HEK293 (cell line): ENCODE results near the gene CHD1L.
A peak's percentile ranks its signal among the peaks of the same experiment; 100 is the strongest.
"Not testable (repeated sequence)": the region's sequence is repeated elsewhere in the genome, so short reads cannot be mapped to it uniquely, and the experiment has no call there.

Experiments used
- CTCF ChIA-PET: fragments of 350-600 bp; formaldehyde crosslinking; extraction: SDS; loops from one replicate; lab custom pipeline; 2021; ENCODE audit warnings: antibody characterized with exemption; lab: Yijun Ruan, JAX
- POLR2A ChIA-PET: fragments of 300-600 bp; formaldehyde crosslinking; extraction: SDS; loops from one replicate; lab custom pipeline; 2020; ENCODE audit warnings: antibody characterized with exemption, inconsistent platforms; lab: Yijun Ruan, JAX
- H3K27ac ChIP-seq: fragments of 200-500 bp; sonication (Bioruptor generic); 2 replicates; pipeline ENCODE4 v1.5.1; 2014; ENCODE audit warnings: low read depth, low read length, control low read depth, inconsistent platforms; ENCODE audit errors: extremely low read depth
- H3K36me3 ChIP-seq, 2 experiments: fragments of 200-500 bp in 1 of 2; sonication (Bioruptor generic) in 1 of 2; 1 replicate in 1 of 2; 2 replicates in 1 of 2; pipeline ENCODE4 v1.5.1; 2014 to 2017; ENCODE audit warnings: inconsistent platforms in 2 of 2, low read length in 2 of 2; ENCODE audit not compliant: control insufficient read depth in 2 of 2, insufficient read depth in 1 of 2
- H3K4me1 ChIP-seq: fragments of 200-500 bp; sonication (Bioruptor generic); 2 replicates; pipeline ENCODE4 v1.5.1; 2014; ENCODE audit warnings: mild to moderate bottlenecking, low read length, inconsistent platforms; ENCODE audit not compliant: control insufficient read depth, insufficient read depth
- H3K4me3 ChIP-seq: 2 replicates; pipeline ENCODE4 v1.5.1; 2011; ENCODE audit warnings: low read depth, mild to moderate bottlenecking, control low read depth, low read length, moderate library complexity
- H3K9me3 ChIP-seq: fragments of 200-500 bp; sonication (Bioruptor generic); 2 replicates; pipeline ENCODE4 v1.5.1; 2014; ENCODE audit warnings: low read depth, low read length, inconsistent platforms; ENCODE audit not compliant: control insufficient read depth, insufficient read depth
- HOXA7 ChIP-seq: sonication (generic); formaldehyde crosslinking; IDR thresholded peaks from 2 replicates; pipeline ENCODE4 v1.8.1; 2022; ENCODE audit warnings: missing genetic modification reagents, borderline replicate concordance
- INSM2 ChIP-seq: fragments of 450-650 bp; formaldehyde crosslinking; IDR thresholded peaks from 2 replicates; pipeline ENCODE4 v1.5.1; 2016; ENCODE audit warnings: missing biosample characterization, missing genetic modification characterization
- KLF9 ChIP-seq: fragments of 450-650 bp; formaldehyde crosslinking; IDR thresholded peaks from 2 replicates; pipeline ENCODE4 v1.5.1; 2016; ENCODE audit warnings: missing biosample characterization, missing genetic modification characterization, low read depth
- SCRT1 ChIP-seq: fragments of 450-650 bp; formaldehyde crosslinking; IDR thresholded peaks from 2 replicates; pipeline ENCODE4 v1.5.1; 2016; ENCODE audit warnings: missing biosample characterization, missing genetic modification characterization, borderline replicate concordance
- SETDB1 ChIP-seq: IDR thresholded peaks from one replicate; pipeline ENCODE4 v1.6.1; 2017; ENCODE audit warnings: mild to moderate bottlenecking, low read length, moderate library complexity, mixed read lengths; ENCODE audit not compliant: insufficient read length
- SP3 ChIP-seq: fragments of 450-650 bp; formaldehyde crosslinking; IDR thresholded peaks from 2 replicates; pipeline ENCODE4 v1.5.1; 2016; ENCODE audit warnings: missing biosample characterization, missing genetic modification characterization
- ZBTB6 ChIP-seq: fragments of 450-650 bp; formaldehyde crosslinking; IDR thresholded peaks from 2 replicates; pipeline ENCODE4 v1.5.1; 2017; ENCODE audit warnings: missing biosample characterization, missing genetic modification characterization
- ZNF114 ChIP-seq: fragments of 450-650 bp; formaldehyde crosslinking; IDR thresholded peaks from 2 replicates; pipeline ENCODE4 v1.5.0; 2017; ENCODE audit warnings: missing biosample characterization, missing genetic modification characterization
- ZNF16 ChIP-seq: fragments of 450-650 bp; formaldehyde crosslinking; IDR thresholded peaks from 2 replicates; pipeline ENCODE4 v1.5.1; 2016; ENCODE audit warnings: low read depth, missing biosample characterization, missing genetic modification characterization
- ZNF169 ChIP-seq: fragments of 450-650 bp; formaldehyde crosslinking; IDR thresholded peaks from 2 replicates; pipeline ENCODE4 v1.5.1; 2016; ENCODE audit warnings: missing biosample characterization, missing genetic modification characterization
- ZNF2 ChIP-seq: fragments of 450-650 bp; formaldehyde crosslinking; IDR thresholded peaks from 2 replicates; pipeline ENCODE4 v1.5.1; 2016; ENCODE audit warnings: missing biosample characterization, missing genetic modification characterization
- ZNF239 ChIP-seq: fragments of 450-650 bp; formaldehyde crosslinking; IDR thresholded peaks from 2 replicates; pipeline ENCODE4 v1.5.1; 2016; ENCODE audit warnings: missing biosample characterization, missing genetic modification characterization
- ZNF274 ChIP-seq, 2 experiments: fragments of 200-500 bp in 1 of 2; fragments of 450-650 bp in 1 of 2; sonication (Bioruptor generic) in 1 of 2; formaldehyde crosslinking in 1 of 2; IDR thresholded peaks; 2 replicates each; pipeline versions ENCODE4 v1.5.1 to v1.6.1; 2014 to 2016; ENCODE audit warnings: borderline replicate concordance in 1 of 2, inconsistent platforms in 1 of 2, low read length in 1 of 2, missing biosample characterization in 1 of 2, missing genetic modification characterization in 1 of 2
- ZNF280D ChIP-seq: fragments of 450-650 bp; formaldehyde crosslinking; IDR thresholded peaks from 2 replicates; pipeline ENCODE4 v1.5.1; 2016; ENCODE audit warnings: missing biosample characterization, missing genetic modification characterization
- ZNF324 ChIP-seq: fragments of 450-650 bp; formaldehyde crosslinking; IDR thresholded peaks from 2 replicates; pipeline ENCODE4 v1.5.1; 2016; ENCODE audit warnings: missing biosample characterization, missing genetic modification characterization
- ZNF335 ChIP-seq: fragments of 450-650 bp; formaldehyde crosslinking; conservative IDR thresholded peaks from 2 replicates; pipeline ENCODE4 v1.5.1; 2016; ENCODE audit warnings: missing biosample characterization, missing genetic modification characterization
- ZNF433 ChIP-seq: fragments of 450-650 bp; formaldehyde crosslinking; IDR thresholded peaks from 2 replicates; pipeline ENCODE4 v1.5.1; 2016; ENCODE audit warnings: missing biosample characterization, missing genetic modification characterization, low read depth
- ZNF529 ChIP-seq: fragments of 450-650 bp; formaldehyde crosslinking; IDR thresholded peaks from 2 replicates; pipeline ENCODE4 v1.5.1; 2017; ENCODE audit warnings: missing genetic modification characterization, missing biosample characterization; ENCODE audit not compliant: insufficient replicate concordance
- ZNF548 ChIP-seq: fragments of 450-650 bp; formaldehyde crosslinking; IDR thresholded peaks from 2 replicates; pipeline ENCODE4 v1.5.1; 2016; ENCODE audit warnings: missing biosample characterization, missing genetic modification characterization
- ZNF561 ChIP-seq: fragments of 450-650 bp; IDR thresholded peaks from 2 replicates; pipeline ENCODE4 v1.5.1; 2018; ENCODE audit warnings: missing biosample characterization, missing genetic modification characterization, borderline replicate concordance
- ZNF571 ChIP-seq: fragments of 450-650 bp; formaldehyde crosslinking; IDR thresholded peaks from 2 replicates; pipeline ENCODE4 v1.5.0; 2017; ENCODE audit warnings: missing biosample characterization, missing genetic modification characterization
- ZNF585B ChIP-seq: fragments of 450-650 bp; formaldehyde crosslinking; IDR thresholded peaks from 2 replicates; pipeline ENCODE4 v1.5.1; 2016; ENCODE audit warnings: missing biosample characterization, missing genetic modification characterization
- ZNF704 ChIP-seq: fragments of 450-650 bp; formaldehyde crosslinking; IDR thresholded peaks from 2 replicates; pipeline ENCODE4 v1.5.1; 2016; ENCODE audit warnings: missing biosample characterization, missing genetic modification characterization

Gene CHD1L

GRCh38 chr1:147292631-147293251 is 50.3 kb downstream of the CHD1L start:
- TF ChIP-seq INSM2 (tag by site-specific recombination) (no peak), ZNF571 (tag by site-specific recombination) (no peak), ZNF169 (tag by site-specific recombination) (no peak), HOXA7 (no peak), KLF9 (tag by site-specific recombination) (no peak), ZNF548 (tag by site-specific recombination) (no peak), SCRT1 (tag by site-specific recombination) (no peak), ZNF239 (no peak), ZNF16 (tag by site-specific recombination) (no peak), ZNF335 (no peak), ZNF324 (no peak), ZNF561 (tag by site-specific recombination) (no peak), ZNF2 (tag by site-specific recombination) (no peak), ZNF585B (tag by site-specific recombination) (no peak)
- CTCF ChIA-PET: interaction anchor here (1.1 kb wide), 1 partner anchor 97 kb away, joined by 3 read pairs; no protein-coding TSS in a partner anchor
- no peaks in the 10 kb centered on the region for H3K9me3 ChIP-seq

GRCh38 chr1:147297438-147297837 is 55.0 kb downstream of the CHD1L start:
- Histone ChIP-seq H3K4me3 (no peak overlapping the region), H3K36me3 (peaks cover 22 to 58% of the 10 kb centered on the region in 2 experiments; a peak in 2 of 3 replicates), H3K4me1 (no peaks in the 10 kb centered on the region), H3K9me3 (no peaks in the 10 kb centered on the region), H3K27ac (no peak overlapping the region)
- CTCF ChIA-PET: no interaction called here
- TF ChIP-seq ZNF433 (tag by site-specific recombination) (no peak), ZNF529 (no peak), SP3 (tag by site-specific recombination) (no peak), ZNF114 (tag by site-specific recombination) (no peak)
- TF ChIP-seq, all 188 proteins: peak for 0
- POLR2A ChIA-PET: no interaction called here

More at GRCh38 chr1:147292631-147293251, 50.3 kb downstream of the CHD1L start:
- POLR2A ChIA-PET: no interaction called here
- Histone ChIP-seq H3K27ac (no peak overlapping the region), H3K36me3 (peaks cover 56 to 99% of the 10 kb centered on the region in 2 experiments), H3K4me1 (no peaks in the 10 kb centered on the region), H3K4me3 (no peak overlapping the region)

- CTCF ChIA-PET: not testable (repeated sequence)
These were observed 63.3 kb downstream of the CHD1L start for GRCh38 chr1:147305803-147306202.

GRCh38 chr1:147316968-147317367 is 74.5 kb downstream of the CHD1L start:
- Histone ChIP-seq H3K27ac (no peak overlapping the region), H3K4me3 (no peak overlapping the region), H3K36me3 (no peaks in the 10 kb centered on the region), H3K4me1 (no peaks in the 10 kb centered on the region), H3K9me3 (no peaks in the 10 kb centered on the region)
- POLR2A ChIA-PET: no interaction called here
- CTCF ChIA-PET: no interaction called here
- TF ChIP-seq ZNF274 (IDR thresholded peaks at IDR 0.05; ENCODE audit: low read length): no peak
- no peak for TF ChIP-seq ZNF274 (tag by site-specific recombination; IDR thresholded peaks at IDR 0.05; ENCODE audit: borderline replicate concordance)
- TF ChIP-seq ZNF704 (tag by site-specific recombination): no peak
- no peak for TF ChIP-seq ZNF280D (tag by site-specific recombination)
- no peak for TF ChIP-seq ZNF529
- no peak for TF ChIP-seq ZBTB6 (tag by site-specific recombination)

More at GRCh38 chr1:147305803-147306202, 63.3 kb downstream of the CHD1L start:
- H3K4me3 ChIP-seq, H3K4me1 ChIP-seq, H3K36me3 ChIP-seq, POLR2A ChIA-PET, H3K9me3 ChIP-seq, H3K27ac ChIP-seq: not testable (repeated sequence)
- peak; percentile 13 for TF ChIP-seq SETDB1
